T-helper 22 cell (primary cell): ENCODE results near the gene TLE6.
"Not testable (repeated sequence)": the region's sequence is repeated elsewhere in the genome, so short reads cannot be mapped to it uniquely, and the experiment has no call there.

Experiments
- DNase-seq: peaks from one replicate; pipeline ENCODE4 v3.0.0-alpha.2; 2020; ENCODE audit warnings: low read depth

The TLE6 gene

GRCh38 chr19:3029065-3029923 lies 51.9 kb downstream of the TLE6 start, which contains the start of gene TLE2:
TLE2 (minus strand) TSS chr19:3029280; CDS start chr19:3028904, 376 bp downstream.
- DNase-seq: no peak

GRCh38 chr19:3031607-3031867 lies 54.2 kb downstream of the TLE6 start:
- no peak for DNase-seq

GRCh38 chr19:3033595-3034405 lies 56.4 kb downstream of the TLE6 start:
- DNase-seq: no peak

GRCh38 chr19:3034406-3034655 lies 57.0 kb downstream of the TLE6 start:
- no peak for DNase-seq

- peak; percentile 25 for DNase-seq
These were observed 57.5 kb downstream of the TLE6 start for GRCh38 chr19:3034656-3035541.

- DNase-seq: peak; percentile 91
These were observed 58.3 kb downstream of the TLE6 start for GRCh38 chr19:3035542-3036118.

GRCh38 chr19:3036119-3036976 lies 59.0 kb downstream of the TLE6 start:
- peak; percentile 62 for DNase-seq

GRCh38 chr19:3036977-3037544 lies 59.7 kb downstream of the TLE6 start:
- not testable (repeated sequence) for DNase-seq

GRCh38 chr19:3038214-3038613 lies 60.9 kb downstream of the TLE6 start:
- DNase-seq: no peak

- no peak for DNase-seq
These were observed 61.8 kb downstream of the TLE6 start for GRCh38 chr19:3039125-3039524.

GRCh38 chr19:3039641-3040077 lies 62.3 kb downstream of the TLE6 start:
- DNase-seq: no peak

- DNase-seq: no peak
These were observed 64.0 kb downstream of the TLE6 start for GRCh38 chr19:3041327-3041726.

- DNase-seq: no peak
These were observed 64.6 kb downstream of the TLE6 start for GRCh38 chr19:3041761-3042620.

- no peak for DNase-seq
These were observed 65.4 kb downstream of the TLE6 start for GRCh38 chr19:3042621-3043267.
